GM12892 (cell line): Measurements from ENCODE around the gene RAB35.

ENCODE experiments used
- POLR2A ChIP-seq: IDR thresholded peaks from 2 replicates; pipeline ENCODE4 v1.6.1; 2011; ENCODE audit warnings: low read depth, low read length, control low read depth
- POLR2AphosphoS5 ChIP-seq: IDR thresholded peaks from 2 replicates; pipeline ENCODE4 v1.6.1; 2011; ENCODE audit warnings: low read depth, low read length, control low read depth

GRCh38 chr12:120140603-120141002, 24.1 kb upstream of the RAB35 start:
- TF ChIP-seq POLR2A (no peak), POLR2AphosphoS5 (no peak)
